Measurements from ENCODE around the gene CDH23. TPM values are rescaled to one million over a fixed set of nuclear protein-coding genes. Genes with fewer than 3 reads are reported as not detected.

Gene CDH23
- total RNA-seq, 1 experiment from 2014 or later = 0.07 TPM

- H3K27me3 Mint-ChIP-seq (ENCODE audit: unreplicated experiment) = peaks cover 14% of the 10 kb centered on the region
- H3K27ac Mint-ChIP-seq (ENCODE audit: unreplicated experiment) = no peak overlapping the region
- CTCF ChIA-PET = interaction anchor here (0.6 to 3.7 kb wide), 7 partner anchors 9 to 320 kb away, joined by 3 to 31 read pairs (median 4); partner anchors contain the start of gene VSIR
Observed at GRCh38 chr10:71697938-71698709, 301.4 kb downstream of the CDH23 start.

DNA sequence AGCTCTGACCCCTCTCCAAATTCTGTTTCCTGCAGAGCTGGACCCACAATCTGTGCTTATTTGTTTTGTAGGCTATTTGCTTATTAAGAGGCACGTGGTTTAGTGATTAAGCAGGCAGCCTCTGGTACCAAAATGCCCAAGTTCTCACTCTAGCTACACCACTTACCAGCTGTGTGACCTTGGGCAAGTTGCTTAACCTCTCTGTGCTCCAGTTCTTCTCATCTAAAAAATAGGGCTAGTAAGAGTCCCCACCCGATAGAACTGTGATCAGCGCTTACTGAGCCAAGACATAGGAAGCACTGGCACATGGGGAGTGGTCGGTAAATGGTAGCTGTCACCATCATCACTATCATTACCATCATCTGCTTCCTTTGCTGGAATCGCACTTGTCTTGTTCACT, 302.0 kb downstream of the CDH23 start:
- TF ChIP-seq, protein P1, sequence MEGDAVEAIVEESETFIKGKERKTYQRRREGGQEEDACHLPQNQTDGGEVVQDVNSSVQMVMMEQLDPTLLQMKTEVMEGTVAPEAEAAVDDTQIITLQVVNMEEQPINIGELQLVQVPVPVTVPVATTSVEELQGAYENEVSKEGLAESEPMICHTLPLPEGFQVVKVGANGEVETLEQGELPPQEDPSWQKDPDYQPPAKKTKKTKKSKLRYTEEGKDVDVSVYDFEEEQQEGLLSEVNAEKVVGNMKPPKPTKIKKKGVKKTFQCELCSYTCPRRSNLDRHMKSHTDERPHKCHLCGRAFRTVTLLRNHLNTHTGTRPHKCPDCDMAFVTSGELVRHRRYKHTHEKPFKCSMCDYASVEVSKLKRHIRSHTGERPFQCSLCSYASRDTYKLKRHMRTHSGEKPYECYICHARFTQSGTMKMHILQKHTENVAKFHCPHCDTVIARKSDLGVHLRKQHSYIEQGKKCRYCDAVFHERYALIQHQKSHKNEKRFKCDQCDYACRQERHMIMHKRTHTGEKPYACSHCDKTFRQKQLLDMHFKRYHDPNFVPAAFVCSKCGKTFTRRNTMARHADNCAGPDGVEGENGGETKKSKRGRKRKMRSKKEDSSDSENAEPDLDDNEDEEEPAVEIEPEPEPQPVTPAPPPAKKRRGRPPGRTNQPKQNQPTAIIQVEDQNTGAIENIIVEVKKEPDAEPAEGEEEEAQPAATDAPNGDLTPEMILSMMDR (IDR thresholded peaks at IDR 0.05; ENCODE audit: unreplicated experiment) = no peak
- Mint-ChIP-seq H3K9me3 (ENCODE audit: low read depth, unreplicated experiment) (no peaks in the 10 kb centered on the region), H3K27me3 (ENCODE audit: unreplicated experiment) (peaks cover 18% of the 10 kb centered on the region), H3K4me3 (ENCODE audit: low read depth, unreplicated experiment) (no peak overlapping the region), H3K4me1 (ENCODE audit: low read depth, unreplicated experiment) (peaks cover 4% of the 10 kb centered on the region), H3K27ac (ENCODE audit: unreplicated experiment) (no peak overlapping the region), H3K36me3 (ENCODE audit: insufficient read depth, unreplicated experiment) (no peaks in the 10 kb centered on the region)
- intact Hi-C loops (cut with micrococcal nuclease; ENCODE audit: unreplicated experiment) = loop anchor here (5.0 to 10.0 kb wide), 2 partner anchors 116 to 386 kb away; no protein-coding TSS in a partner anchor
- DNase-seq = no peak
- CTCF ChIA-PET = interaction anchor here (0.6 to 3.7 kb wide), 2 partner anchors 9 to 85 kb away, joined by 3 to 31 read pairs; no protein-coding TSS in a partner anchor
- no TSS peak for BruUV-seq (replicated peaks)

More at GRCh38 chr10:71697938-71698709, 301.4 kb downstream of the CDH23 start:
- BruUV-seq (replicated peaks) = no TSS peak
- Mint-ChIP-seq H3K4me1 (ENCODE audit: low read depth, unreplicated experiment) (peaks cover 8% of the 10 kb centered on the region), H3K4me3 (ENCODE audit: low read depth, unreplicated experiment) (no peak overlapping the region), H3K9me3 (ENCODE audit: low read depth, unreplicated experiment) (no peaks in the 10 kb centered on the region), H3K36me3 (ENCODE audit: insufficient read depth, unreplicated experiment) (no peaks in the 10 kb centered on the region)
- DNase-seq = no peak
- intact Hi-C loops (cut with micrococcal nuclease; ENCODE audit: unreplicated experiment) = loop anchor here (2.0 to 10.0 kb wide), 3 partner anchors 117 to 386 kb away; no protein-coding TSS in a partner anchor
- TF ChIP-seq, protein P1 (IDR thresholded peaks at IDR 0.05; ENCODE audit: unreplicated experiment) = no peak

- no peak overlapping the region for H3K4me3 Mint-ChIP-seq (ENCODE audit: low read depth, unreplicated experiment)
- no peaks in the 10 kb centered on the region for H3K9me3 Mint-ChIP-seq (ENCODE audit: low read depth, unreplicated experiment)
- BruUV-seq (replicated peaks) = no TSS peak
- DNase-seq = no peak
- H3K27ac Mint-ChIP-seq (ENCODE audit: unreplicated experiment) = no peak overlapping the region
- H3K36me3 Mint-ChIP-seq (ENCODE audit: insufficient read depth, unreplicated experiment) = no peaks in the 10 kb centered on the region
- CTCF ChIA-PET = no interaction called here
- intact Hi-C loops (cut with micrococcal nuclease; ENCODE audit: unreplicated experiment) = loop anchor here (10.0 kb wide), 1 partner anchor 316 kb away; no protein-coding TSS in a partner anchor
- TF ChIP-seq, protein P1 (IDR thresholded peaks at IDR 0.05; ENCODE audit: unreplicated experiment) = no peak
- H3K4me1 Mint-ChIP-seq (ENCODE audit: low read depth, unreplicated experiment) = no peaks in the 10 kb centered on the region
- peaks cover 18% of the 10 kb centered on the region for H3K27me3 Mint-ChIP-seq (ENCODE audit: unreplicated experiment)
Observed at GRCh38 chr10:71700731-71701368, 304.1 kb downstream of the CDH23 start.

DNA sequence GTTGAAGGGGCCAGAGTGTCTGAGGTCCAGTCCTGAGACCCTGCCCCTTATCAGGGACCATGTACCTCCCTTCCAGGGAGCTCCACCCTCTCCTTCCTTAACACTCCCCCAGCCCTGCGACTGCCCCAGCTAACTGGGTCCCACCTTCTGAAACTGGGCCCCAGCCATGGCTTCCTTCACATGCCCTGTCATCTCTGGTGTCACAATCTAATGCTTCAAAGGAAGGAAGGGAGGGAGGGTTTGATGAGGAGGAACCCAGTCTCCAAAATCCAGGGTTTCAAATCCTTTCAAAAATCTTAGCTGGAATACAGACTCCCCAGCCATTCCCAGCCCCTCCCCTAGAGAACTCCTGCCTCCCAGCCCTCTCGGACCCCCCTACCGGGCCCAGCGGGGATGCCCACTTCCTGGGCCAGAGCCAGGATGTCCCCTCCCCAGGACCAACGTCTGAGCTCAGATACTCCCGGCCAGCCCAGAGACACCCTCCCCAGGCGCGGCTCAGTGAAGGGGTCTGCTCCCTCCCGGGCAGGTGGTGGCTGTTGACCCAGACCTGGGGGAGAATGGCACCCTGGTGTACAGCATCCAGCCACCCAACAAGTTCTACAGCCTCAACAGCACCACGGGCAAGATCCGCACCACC, 304.9 kb downstream of the CDH23 start:
- no TSS peak for BruUV-seq (replicated peaks)

More for the DNA sequence above, 304.9 kb downstream of the CDH23 start:
- TF ChIP-seq, protein P1 (IDR thresholded peaks at IDR 0.05; ENCODE audit: unreplicated experiment) = no peak
- Mint-ChIP-seq H3K4me1 (ENCODE audit: low read depth, unreplicated experiment) (no peaks in the 10 kb centered on the region), H3K4me3 (ENCODE audit: low read depth, unreplicated experiment) (no peak overlapping the region), H3K9me3 (ENCODE audit: low read depth, unreplicated experiment) (no peaks in the 10 kb centered on the region), H3K36me3 (ENCODE audit: insufficient read depth, unreplicated experiment) (no peaks in the 10 kb centered on the region), H3K27ac (ENCODE audit: unreplicated experiment) (no peak overlapping the region), H3K27me3 (ENCODE audit: unreplicated experiment) (peaks cover 18% of the 10 kb centered on the region)
- intact Hi-C loops (cut with micrococcal nuclease; ENCODE audit: unreplicated experiment) = loop anchor here (10.0 kb wide), 1 partner anchor 317 kb away; no protein-coding TSS in a partner anchor
- no peak for DNase-seq
- CTCF ChIA-PET = interaction anchor here (0.5 kb wide), 1 partner anchor 85 kb away, joined by 5 read pairs; no protein-coding TSS in a partner anchor
